Activated T-cell treated with anti-CD3 and anti-CD28 coated beads, Interleukin-2, amount 50 U/mL, for 48 hours (primary cell): ENCODE results near the gene SLC45A3.

Source experiments
- DNase-seq, 2 experiments: peaks; one replicate each; pipeline ENCODE4 v3.0.0-alpha.2; 2020

The SLC45A3 gene

DNA sequence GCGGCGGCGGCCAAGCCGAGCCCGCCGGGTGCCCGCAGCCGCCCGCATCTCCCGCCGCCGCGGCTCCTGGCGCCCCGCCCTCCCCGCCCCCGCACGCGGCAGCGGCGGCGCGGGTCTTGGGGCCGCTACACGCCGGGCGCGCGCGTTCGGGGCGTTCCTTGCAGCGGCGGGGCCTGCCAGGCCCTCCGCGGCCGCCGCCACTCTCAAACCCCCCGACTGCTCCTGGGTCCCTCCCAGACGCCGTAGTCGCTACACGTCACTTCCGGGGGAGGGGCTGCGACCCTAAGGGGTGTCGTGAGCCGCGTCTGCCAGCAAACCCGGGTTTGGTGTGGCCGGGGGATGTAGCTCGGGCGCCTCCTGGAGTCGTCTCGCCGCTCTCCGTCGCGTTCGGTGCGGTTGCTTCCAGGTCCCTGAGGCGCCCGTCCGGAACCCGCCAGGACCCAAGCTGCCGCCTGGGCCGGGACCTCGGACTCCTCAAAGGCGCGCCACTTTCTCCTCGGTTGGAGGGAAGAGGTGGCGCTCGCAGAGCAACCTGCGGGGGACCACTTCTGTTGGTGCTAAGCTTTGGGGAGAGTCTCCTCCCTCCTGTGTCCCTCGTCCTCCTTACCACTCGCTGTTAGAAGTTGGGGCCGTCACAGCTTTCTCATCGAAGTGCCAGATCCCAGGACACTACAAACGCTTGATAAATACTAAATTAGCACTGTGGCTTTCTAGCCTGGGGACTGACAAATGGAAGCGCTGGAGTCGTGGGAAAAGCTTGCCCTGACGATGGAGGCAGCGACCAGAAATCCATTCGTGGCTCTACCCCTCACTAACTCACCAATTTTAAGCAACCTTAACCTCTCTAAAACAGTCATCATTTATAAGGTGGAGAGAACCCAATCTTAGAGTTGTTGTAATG lies 48.3 kb downstream of the SLC45A3 start, which contains the start of gene ELK4:
ELK4 (minus strand) TSS at position 244 of the 901 bp plus-strand sequence. CDS start 8,129 bp downstream, outside the sequence.
- DNase-seq = peak; percentile 99

DNA sequence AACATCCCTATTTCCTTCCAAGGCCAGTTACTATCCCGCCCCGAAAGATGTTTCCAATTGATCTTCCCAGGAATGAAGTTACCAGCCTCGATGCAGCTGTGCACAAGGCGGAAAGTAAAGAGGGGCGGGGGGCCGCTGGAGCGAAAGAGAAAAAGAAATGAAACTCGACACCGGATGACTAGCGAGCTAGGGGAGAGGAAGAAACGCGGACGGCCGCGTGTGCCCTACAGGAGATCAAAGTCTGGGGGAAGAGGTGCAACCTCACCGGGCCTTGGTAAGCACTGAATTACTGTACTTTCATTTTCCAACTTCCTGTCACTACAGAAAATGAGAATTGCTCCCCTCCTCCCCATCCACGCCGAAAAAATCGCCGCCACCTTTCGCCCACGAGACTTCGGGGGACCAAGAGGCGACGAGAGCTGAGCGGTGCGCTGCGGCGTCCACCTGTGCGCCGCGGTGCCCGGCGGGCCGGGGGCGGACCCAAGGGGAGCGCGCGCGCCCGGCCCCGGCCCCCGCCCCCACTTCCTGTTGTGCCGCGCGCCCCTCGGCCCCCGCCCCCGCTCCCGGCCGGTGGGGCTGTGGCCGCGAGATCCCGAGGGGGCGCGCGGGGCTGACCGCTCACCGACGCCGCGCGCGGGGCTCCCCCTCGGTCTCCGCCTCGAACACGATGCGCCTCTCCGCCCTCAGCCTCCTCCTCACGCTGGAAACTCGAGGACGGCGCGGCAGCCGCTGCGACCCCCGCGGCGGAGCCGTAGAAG lies 49.1 kb downstream of the SLC45A3 start:
- peak; percentile 84 to 86 for DNase-seq

DNA sequence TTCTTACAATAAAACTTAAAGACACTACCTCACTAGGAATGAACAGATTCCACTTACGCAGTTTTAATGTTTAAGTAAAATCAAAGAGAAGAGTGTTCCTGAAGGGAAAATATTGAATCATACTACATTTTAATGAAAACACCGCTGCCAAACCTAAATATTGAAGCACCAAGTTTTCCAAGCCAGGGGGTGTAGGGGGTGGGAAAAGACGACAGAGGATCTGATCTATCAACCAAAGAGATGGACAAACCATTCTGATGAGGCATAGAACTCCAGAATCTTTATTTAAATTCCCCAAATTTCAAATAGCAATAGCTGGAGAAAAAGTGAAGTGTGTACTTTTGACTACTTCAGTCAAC lies 49.7 kb downstream of the SLC45A3 start:
- DNase-seq = no peak

DNA sequence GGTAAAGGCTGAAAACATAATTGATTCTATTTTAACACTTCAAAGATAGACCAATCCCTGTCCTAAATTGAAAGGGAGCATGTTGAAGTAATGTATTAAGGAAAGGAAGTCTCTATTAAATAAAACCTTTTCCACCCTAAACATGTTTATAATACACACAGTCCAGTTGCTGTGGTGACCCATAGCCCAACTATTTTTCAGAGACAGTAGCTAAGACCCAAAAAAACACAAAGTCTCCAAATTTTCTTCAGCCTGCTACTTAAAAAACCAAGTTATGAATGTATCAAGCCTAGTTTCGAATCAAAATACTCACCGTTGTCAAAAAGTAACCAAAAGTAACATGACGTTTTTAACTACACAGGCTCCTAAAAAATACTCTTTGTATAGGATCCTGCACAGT lies 50.1 kb downstream of the SLC45A3 start:
- no peak for DNase-seq

DNA sequence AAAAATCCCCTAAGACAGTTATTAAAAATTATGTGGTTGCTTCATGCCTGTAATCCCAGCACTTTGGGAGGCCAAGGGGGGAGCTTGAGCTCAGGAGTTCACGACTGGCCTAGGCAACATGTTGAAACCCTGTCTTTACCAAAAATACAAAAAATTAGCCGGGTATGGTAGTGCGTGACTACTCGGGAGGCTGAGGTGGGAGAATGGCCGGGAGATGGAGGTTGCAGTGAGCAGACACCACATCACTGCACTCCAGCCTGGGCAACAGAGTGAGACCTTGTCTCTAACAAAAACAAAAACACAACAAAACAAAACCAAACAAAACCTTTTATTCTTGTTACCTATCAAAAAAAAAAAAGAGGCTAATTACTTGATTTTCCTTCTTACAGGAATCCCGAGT lies 50.6 kb downstream of the SLC45A3 start:
- DNase-seq = no peak

DNA sequence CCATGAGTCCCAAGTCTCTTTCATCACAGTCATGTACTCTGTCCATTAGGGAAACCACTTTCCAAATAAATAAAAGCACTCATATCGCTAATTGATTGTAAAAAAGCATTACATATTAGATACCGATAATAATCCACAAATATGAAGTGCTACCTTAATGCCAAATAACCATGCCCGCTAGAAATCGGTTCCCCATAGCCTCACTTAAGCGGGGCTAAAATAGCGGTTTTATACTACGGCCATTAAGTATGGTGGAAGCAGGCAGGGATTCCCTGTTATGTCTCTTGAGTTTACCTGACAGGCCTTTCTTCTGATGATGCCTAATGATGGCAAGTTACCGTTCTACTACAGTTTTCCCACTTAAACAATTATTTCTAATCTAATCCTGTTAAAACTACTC lies 52.4 kb downstream of the SLC45A3 start:
- no peak for DNase-seq

DNA sequence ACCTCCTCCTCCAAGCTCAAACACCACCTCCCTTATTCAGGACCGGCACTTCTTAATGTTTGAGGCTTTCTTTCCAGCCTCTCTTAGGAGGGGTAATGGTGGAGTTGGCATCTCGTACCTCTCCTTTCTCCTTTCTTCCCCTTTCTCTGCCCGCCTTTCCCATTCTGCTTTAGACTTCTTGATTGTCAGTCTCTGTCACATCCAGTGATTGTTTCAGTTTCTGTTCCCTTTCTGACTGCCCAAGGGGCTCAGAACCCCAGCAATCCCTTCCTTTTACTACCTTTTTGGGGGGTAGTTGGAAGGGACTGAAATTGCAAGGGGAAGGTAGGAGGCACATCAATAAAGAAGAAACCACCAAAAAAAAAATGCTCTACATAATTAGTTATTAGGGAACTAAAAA lies 54.1 kb downstream of the SLC45A3 start:
- no peak for DNase-seq

DNA sequence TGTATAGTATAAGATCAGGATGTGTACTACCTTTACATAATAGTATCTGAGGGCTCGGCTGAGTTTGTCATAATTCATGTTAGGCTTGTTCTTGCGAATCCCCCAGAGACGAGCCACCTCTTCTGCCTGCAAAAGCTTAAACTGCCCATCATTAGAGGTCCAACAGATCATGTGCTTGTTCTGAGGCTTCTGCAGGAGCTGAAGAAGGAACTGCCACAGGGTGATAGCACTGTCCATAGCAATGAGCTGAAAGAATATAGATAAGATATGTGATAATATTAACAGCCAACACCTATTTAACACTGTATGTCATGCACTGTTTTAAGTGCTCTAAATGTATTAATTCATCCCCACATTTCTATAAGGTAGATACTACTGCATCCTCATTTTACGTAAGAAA lies 56.7 kb downstream of the SLC45A3 start:
- DNase-seq = no peak

DNA sequence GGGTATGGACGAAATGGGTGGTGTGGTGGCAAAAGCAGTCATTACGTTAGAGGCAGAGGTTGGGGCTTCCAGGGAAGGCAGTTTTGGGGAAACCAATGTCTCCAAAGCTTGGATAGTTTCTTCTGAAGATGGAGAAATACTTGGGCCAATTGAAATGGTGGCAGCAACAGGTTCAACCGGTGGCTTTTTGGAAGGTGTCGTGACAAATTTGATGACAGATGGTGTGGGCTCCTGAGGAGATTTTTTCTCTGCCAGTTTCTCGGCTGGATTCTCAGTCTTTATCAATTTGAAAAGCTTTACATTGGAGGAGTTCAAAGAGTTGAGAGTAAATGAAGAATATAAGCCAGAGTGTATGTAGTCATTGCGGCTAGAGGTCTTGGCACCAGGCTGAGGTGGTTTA lies 60.0 kb downstream of the SLC45A3 start:
- no peak for DNase-seq

DNA sequence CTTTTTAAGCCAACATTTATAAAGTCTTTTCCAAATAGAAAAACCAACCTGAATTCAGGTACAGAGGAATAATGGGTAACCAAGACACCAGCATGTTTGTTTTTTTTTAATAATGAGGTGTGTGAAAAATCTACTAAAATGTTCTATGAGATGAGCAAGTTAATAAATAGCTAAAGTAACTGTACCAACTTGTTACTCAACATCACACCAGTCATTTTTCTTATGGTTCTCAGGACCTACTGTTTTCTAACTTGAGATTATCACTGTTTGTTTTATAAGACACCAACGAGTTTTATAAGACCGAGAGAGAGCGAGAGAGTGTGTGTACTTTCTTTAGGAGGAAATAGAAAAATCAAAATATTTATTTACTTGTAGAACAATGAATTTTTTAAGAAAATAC lies 60.9 kb downstream of the SLC45A3 start:
- no peak for DNase-seq

DNA sequence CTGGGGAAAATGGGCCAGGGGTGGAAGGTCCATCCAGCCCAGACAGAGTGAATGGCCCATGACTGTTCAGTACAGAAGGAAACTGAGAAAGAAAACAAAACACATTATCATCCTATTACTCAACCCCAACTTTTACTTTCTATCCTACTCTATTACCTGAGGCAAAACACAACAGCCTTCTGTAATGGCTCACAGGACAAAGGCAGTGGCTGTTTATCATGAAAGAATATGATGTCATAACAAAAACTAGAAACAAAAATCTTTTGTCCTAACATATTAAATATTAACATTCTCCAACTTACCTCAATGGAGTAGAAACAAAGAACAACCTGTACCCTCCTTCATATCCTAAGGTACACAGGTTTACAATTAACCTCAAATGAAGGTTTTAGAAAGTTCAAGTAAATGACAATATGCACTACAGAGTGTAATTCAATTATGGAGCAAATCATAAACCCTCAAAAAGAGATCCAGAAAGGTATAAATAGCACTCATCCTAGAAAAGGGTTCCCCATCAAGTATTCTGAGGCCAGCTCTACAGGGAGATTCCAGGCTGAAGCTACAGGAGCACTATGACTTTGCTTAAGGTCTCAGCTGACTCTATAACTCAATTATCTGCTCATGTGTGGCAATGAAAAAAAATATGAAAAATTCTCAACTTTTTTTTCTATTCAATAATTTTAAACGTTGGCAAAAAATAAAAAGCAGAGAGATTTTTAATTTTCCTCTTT lies 63.6 kb downstream of the SLC45A3 start:
- DNase-seq = no peak

DNA sequence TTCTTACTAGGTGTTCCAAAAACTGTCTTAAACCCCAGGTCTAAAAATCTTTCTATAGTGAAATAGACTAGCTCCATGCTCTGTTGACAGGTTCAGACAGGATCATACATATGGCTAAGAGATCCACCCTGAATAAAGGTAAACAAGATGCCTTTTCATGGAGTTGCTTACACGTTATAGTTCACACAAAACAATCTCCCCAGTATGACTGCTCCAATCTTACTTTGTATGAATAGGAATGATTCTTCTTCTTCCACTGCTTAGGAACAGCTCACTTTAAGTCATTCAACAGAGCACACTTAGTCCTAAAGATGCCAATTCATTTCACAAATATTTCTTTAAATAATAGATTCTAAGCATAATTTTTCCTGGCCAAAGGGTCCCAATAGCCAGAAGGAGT lies 64.5 kb downstream of the SLC45A3 start:
- no peak for DNase-seq

DNA sequence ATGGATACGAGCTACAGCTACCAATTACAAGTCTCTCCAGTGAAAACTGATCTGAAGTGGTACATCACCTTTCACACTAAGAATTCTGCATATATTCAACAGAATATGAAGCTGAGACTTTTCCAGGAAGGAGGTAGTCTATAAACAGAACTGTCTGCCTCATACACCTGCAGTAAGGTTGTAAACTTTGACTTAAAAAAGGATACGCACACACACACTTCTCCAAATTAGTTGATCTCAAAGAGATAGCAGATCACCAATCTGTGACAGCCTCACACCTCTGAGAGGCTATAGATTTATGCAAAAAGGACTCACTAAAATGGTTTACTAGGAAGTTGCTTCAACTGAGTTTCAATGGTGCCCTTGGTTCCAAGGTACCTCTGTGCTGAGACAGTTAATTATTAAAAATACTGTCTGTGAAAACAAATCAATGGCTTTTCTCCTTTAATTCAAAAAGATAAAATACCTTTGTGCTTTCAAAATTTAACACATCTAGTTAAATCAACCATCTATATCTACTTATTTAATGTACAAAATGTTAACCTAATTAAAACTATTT lies 66.4 kb downstream of the SLC45A3 start:
- no peak for DNase-seq

DNA sequence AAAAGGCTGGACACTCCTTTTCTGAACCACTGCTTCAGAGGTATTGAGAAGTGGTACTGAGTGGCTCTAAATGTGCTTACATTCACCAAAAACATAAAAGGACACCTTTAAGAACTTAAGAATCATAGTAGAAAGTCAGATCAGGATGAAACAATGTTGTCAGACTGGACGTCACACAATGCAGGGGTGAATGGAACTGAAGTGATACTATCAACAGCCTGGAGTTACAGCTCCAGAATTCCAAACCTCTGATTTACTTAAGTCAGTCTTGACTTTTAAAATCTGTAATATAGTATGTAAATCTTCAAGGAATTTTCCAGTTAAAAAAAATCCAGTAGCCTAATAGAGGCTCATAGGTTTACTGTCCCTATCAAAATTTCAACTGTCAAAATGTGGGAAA lies 67.8 kb downstream of the SLC45A3 start:
- DNase-seq = no peak

DNA sequence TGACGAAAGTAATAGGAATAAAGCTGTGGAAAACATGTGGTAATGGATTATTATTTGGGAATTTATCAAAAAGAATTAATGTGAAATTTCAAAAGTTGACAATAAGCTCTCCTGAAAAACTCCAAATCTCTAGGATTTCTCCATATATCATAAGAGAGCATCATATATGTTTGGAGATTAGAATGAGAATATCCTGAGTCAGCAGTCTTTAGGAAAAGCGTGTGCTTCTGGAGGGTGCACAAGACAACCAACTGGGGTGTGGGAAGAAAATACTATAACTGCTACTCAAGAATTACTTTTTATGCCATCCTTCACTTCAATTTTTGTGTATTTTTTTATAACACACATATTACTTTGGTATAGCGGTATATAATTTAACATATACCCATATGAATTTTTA lies 68.2 kb downstream of the SLC45A3 start:
- DNase-seq = no peak

DNA sequence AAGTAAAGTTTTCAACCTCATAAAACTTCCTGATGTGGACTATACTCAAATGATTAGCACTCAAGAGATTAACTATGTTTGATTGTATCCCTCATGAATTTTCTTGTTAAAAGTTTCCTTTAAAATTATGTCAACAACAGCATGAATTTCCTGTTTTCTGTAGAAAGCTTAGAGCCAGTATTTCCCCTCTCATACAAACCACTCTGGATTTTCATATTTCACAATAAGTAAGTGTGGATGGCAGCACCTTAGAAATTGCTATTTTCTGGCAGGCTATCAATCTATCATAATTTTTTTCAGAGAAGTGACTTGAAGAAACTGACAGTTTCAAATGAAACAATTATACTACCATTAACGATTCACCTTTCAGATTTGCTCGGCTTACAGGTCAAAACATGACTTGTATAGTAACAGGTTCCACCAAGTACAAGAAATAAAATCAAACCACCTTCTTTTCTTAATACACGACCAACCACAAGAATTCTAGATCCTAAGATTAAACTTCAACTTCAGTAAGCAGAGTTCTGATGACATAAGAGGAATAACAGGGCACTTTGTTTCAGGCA lies 69.3 kb downstream of the SLC45A3 start:
- DNase-seq = no peak

DNA sequence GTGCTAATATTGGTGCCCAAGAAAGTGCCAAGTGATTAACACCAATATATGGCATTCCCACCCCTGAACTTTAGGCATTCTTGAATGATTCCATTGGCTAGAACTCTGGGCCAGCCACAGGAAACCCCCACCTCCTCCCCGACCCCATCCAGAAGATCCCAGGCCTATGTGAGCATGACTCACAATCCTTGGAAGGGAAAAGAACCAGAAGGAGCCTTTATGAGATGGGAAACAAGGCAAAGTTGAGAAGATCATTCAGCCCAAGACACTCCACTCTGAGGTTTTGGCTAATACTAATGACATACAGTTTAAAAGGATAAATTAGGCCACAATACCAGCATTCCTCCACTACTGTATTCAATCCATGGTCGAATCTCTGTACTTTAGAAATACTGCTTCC lies 70.3 kb downstream of the SLC45A3 start:
- DNase-seq = peak in 1 of 2 experiments; percentile 8
